Testis (tissue), 3 donors: ENCODE measurements around the gene RNF141. TPM values are rescaled to one million over a fixed set of nuclear protein-coding genes. Genes with fewer than 3 reads are reported as not detected.

Experiments used
- DNase-seq: peaks from one replicate; pipeline ENCODE4 v3.0.0-alpha.2; 2019
- H3K27ac ChIP-seq, 2 donors: fragments of 200-600 bp; sonication (generic); one replicate each; pipeline ENCODE4 v1.5.1; 2019
- H3K27me3 ChIP-seq: fragments of 200-600 bp; sonication (generic); one replicate; pipeline ENCODE4 v1.5.1; 2019
- H3K36me3 ChIP-seq: fragments of 200-600 bp; sonication (generic); one replicate; pipeline ENCODE4 v1.5.1; 2017; ENCODE audit warnings: low read depth; ENCODE audit errors: missing control alignments
- H3K4me1 ChIP-seq: fragments of 200-600 bp; sonication (generic); one replicate; pipeline ENCODE4 v1.5.1; 2019
- H3K4me3 ChIP-seq, 2 donors: fragments of 200-600 bp; sonication (generic); one replicate each; pipeline ENCODE4 v1.5.1; 2017 to 2019
- H3K9me3 ChIP-seq: fragments of 200-600 bp; sonication (generic); one replicate; pipeline ENCODE4 v1.5.1; 2017
- CTCF ChIP-seq, 3 experiments: fragments of 450-650 bp in 2 of 3; fragments of 200-600 bp in 1 of 3; sonication (generic) in 1 of 3; IDR thresholded peaks; one replicate each; pipeline ENCODE4 v1.5.1; 2016 to 2019; ENCODE audit warnings: antibody characterized with exemption in 3 of 3, mild to moderate bottlenecking in 2 of 3, moderate library complexity in 1 of 3
- POLR2A ChIP-seq: fragments of 450-650 bp; IDR thresholded peaks from one replicate; pipeline ENCODE4 v1.6.1; 2017; ENCODE audit warnings: antibody characterized with exemption, mild to moderate bottlenecking, moderate library complexity
- WGBS, 2 donors: methylation state at CpG; one replicate each; pipeline ENCODE4 v1.1.5; 2018; 5-methylcytosine and 5-hydroxymethylcytosine counted together
- intact Hi-C: fragments of 100-400 bp; cut with DNase I; formaldehyde crosslinking; loops from one replicate; pipeline ENCODE4 v1.15.1; 2023; ENCODE audit warnings: low total_unique reads
- polyA plus RNA-seq: library from polyadenylated mRNA; stranded (reverse); fragments of 350-450 nt; fragmentation: Illumina TruSeq; extraction: RNeasy Lipid Tissue Mini Kit (QIAGEN cat#74804); gene quantifications from one replicate; pipeline ENCODE4 v1.2.3, GENCODE V29; 2014; ENCODE audit warnings: low read depth, low replicate concordance; ENCODE audit not compliant: insufficient read depth
- total RNA-seq, 2 donors: library from RNA; depleted of rRNA; stranded (reverse); fragments of >200 nt; gene quantifications; one replicate each; pipeline ENCODE4 v1.2.3, GENCODE V29; 2016

Gene RNF141
- total and polyA plus RNA-seq, 3 donors from 2014 or later, result 63.1 to 172 (median 91.3) TPM

GRCh38 chr11:10478574-10479550, 62.1 kb downstream of the RNF141 start:
- TF ChIP-seq POLR2A (no peak), CTCF (IDR thresholded peaks at IDR 0.05) (no peak)
- Histone ChIP-seq H3K4me1 (no peaks in the 10 kb centered on the region), H3K36me3 (no peaks in the 10 kb centered on the region), H3K27ac (no peak overlapping the region), H3K9me3 (no peaks in the 10 kb centered on the region), H3K4me3 (no peak overlapping the region), H3K27me3 (no peaks in the 10 kb centered on the region)
- WGBS, 2 donors, result 94 to 98% methylated on average over 8 to 16 of the region's 16 CpGs
- DNase-seq, result no peak
- intact Hi-C loops, result no loop called here

- Histone ChIP-seq H3K4me1 (no peaks in the 10 kb centered on the region), H3K36me3 (no peaks in the 10 kb centered on the region), H3K27me3 (no peaks in the 10 kb centered on the region), H3K27ac (no peak overlapping the region), H3K4me3 (no peak overlapping the region), H3K9me3 (no peaks in the 10 kb centered on the region)
- 81% methylated on average over 3 of the region's 3 CpGs for WGBS, 2 donors
- DNase-seq, result no peak
- intact Hi-C loops, result no loop called here
- TF ChIP-seq CTCF (IDR thresholded peaks at IDR 0.05) (no peak), POLR2A (no peak)
These were observed 62.9 kb downstream of the RNF141 start for GRCh38 chr11:10478066-10478465.

- intact Hi-C loops, result no loop called here
- no peak for DNase-seq
- H3K27me3 ChIP-seq, result no peaks in the 10 kb centered on the region
- no peaks in the 10 kb centered on the region for H3K36me3 ChIP-seq
- no peak for TF ChIP-seq POLR2A
- TF ChIP-seq CTCF (IDR thresholded peaks at IDR 0.05), result no peak
- WGBS, 2 donors, result 97 to 98% methylated on average over 8 of the region's 8 CpGs
- H3K27ac ChIP-seq, result no peak overlapping the region
- no peaks in the 10 kb centered on the region for H3K9me3 ChIP-seq
- H3K4me1 ChIP-seq, result no peaks in the 10 kb centered on the region
- no peak overlapping the region for H3K4me3 ChIP-seq
These were observed 63.3 kb downstream of the RNF141 start for GRCh38 chr11:10477690-10478046.

GRCh38 chr11:10476927-10477689, 63.9 kb downstream of the RNF141 start:
- intact Hi-C loops, result no loop called here

More at GRCh38 chr11:10476927-10477689, 63.9 kb downstream of the RNF141 start:
- Histone ChIP-seq H3K4me3 (no peak overlapping the region), H3K27me3 (no peaks in the 10 kb centered on the region), H3K36me3 (no peaks in the 10 kb centered on the region), H3K4me1 (no peaks in the 10 kb centered on the region), H3K9me3 (no peaks in the 10 kb centered on the region), H3K27ac (no peak overlapping the region)
- WGBS, 2 donors, result 82 to 87% methylated on average over 5 of the region's 5 CpGs
- no peak for DNase-seq
- TF ChIP-seq POLR2A (no peak), CTCF (IDR thresholded peaks at IDR 0.05) (no peak)
